NCI-H1417 treated with DMSO at 0.1 percent for 48 hours (cell line): ENCODE data around the gene IGFALS.

Source experiments
- DNase-seq: peaks from one replicate; lab custom pipeline; 2025; lab: John Stamatoyannopoulos, UW

The IGFALS gene

DNA sequence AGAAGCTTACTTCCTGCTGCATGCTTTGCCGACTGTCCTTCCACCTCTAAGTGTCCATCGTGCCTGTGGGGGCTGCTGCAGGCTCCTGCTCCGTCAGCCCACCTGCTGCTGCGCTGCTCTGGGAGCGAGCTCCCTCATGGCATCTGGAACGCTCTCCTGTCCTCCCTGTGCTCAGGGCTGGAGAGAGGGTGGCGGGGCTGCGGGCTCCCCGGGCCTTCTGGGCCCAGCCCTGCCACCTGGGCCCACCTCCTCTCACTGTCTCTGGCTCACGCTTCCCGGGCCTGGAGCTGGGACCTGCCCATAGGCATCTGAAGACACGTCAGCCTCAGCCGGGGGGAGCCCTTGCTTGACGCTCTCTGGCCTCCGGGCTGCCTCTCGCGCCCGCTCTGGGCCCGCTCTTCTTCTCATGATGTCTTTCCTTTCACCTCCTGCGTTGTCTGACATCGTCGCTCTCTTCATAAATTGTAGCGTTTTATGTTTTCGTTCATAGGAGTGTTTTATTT is 49.1 kb downstream of the IGFALS start:
- DNase-seq = no peak

DNA sequence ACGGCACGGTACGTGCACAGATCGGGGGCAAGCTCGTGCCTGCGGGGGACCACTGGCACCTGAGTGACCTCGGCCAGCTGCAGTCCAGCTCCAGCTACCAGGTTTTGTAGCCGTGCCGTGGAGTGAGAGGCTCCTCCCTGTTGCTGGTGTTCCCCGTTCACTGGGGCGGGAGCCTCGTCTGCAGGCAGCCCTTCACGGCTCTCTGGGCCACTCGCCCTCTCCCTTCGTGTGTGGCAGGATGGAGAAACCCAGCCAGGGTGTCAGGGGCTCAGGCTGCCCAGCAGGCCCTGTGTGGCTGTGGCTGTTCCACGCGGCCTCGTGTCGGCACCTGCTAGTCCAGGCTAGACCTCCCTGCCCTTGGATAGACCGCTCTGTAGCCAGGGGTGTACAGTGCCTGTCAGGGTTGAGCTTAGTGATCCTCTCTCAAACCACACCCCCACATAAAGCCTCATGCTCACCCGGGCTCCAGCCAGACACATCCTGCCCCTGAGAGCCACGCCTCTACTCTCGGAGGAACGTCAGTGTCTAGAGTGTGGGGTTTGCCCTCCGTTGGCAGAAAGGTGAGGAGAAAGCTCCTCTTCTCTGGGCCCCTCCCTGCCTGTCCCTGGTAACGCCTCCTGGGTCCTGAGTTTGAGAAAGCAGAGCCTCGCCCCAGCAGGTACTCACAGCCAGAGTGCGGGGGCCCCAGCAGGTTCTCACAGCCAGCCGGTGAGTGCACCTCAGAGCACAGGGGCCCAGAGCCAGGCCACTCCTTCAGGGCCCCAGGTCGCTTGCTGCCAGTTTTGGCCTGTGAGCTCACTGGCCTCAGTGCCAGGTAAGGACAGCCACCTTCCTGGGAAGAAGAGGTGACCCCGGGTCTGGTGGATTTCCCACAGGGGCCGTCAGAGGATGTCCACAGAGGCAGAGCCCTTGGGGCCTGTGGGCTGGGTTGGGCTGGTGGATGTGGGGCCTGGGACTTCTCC is 49.8 kb downstream of the IGFALS start:
- no peak for DNase-seq

DNA sequence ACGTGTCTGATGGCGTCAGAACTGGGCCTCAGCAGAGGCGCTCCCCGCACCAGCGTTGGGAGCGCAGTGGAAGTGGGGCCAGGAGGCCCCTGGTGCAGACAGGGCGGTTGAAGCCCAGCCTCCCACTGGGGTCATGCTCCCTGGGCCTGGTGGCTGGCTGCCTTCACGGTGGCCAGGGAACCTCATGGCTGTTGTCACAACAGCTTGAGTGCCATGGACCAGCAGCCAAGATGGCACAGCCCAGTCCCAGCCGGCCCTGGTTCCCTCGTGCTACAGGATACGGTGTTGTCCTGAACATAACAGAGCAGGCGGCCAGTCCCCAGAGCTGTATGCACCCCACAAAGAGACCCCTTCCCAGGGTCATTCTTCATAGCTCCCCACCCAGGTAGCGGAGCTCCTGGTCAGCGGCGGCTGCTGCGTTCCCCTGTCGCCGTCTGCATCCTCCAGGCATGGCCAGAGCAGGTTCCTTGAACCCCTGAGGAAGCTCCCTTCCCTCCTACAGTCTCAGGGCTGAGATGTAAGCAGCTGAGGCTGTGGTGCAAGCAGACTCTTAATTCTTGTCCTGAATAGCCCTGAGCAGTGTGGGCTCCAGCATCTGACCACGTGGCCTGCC is 51.8 kb downstream of the IGFALS start:
- no peak for DNase-seq

DNA sequence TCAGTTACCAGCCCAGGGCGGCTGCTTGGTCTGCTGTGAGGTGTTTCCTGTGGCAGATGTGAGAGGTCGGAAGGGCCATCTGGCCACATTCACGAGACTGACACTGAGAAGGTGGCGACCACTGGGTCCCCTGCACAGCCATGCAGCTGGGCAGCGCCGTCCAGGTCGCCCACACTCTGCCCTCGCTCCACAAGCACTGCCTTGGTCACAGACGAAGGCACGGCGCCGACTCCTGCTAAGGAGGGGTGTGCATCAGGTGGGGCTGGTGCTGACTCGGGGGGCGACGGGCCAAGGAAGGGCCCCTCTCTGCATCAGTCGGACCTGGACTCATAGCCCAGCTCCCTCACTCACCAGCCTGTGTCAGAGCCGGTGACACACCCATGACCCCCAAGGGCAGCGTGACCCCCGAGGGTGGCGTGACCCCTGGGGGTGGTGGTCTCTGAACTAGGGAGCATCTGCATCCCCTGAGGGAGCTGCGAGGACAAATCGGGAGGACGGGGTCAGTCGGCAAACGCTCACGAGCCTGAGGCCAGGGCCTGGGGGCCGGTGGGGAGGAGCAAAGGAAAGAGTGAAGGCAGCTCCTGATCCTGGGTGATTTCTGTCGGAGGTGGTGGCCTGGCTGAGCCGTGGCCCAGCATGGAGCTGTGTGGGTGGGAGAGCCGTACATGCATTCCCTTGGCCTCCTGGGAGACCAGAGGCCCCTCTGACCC is 52.6 kb downstream of the IGFALS start:
- DNase-seq = no peak
